Nephron progenitor cell (in vitro differentiated cells): ENCODE results near the gene ITGA4.

Experiments
- DNase-seq: peaks from one replicate; pipeline ENCODE4 v3.0.0; 2021
- H3K27ac Mint-ChIP-seq: 2 replicates; pipeline ENCODE4 v1.8.0; 2021; ENCODE audit warnings: mild to moderate bottlenecking, moderate library complexity, mixed read lengths
- H3K27me3 Mint-ChIP-seq: 2 replicates; pipeline ENCODE4 v1.8.0; 2021; ENCODE audit warnings: mild to moderate bottlenecking, low read depth, mixed read lengths; ENCODE audit not compliant: poor library complexity
- H3K36me3 Mint-ChIP-seq: 2 replicates; pipeline ENCODE4 v1.8.0; 2021; ENCODE audit warnings: low read depth, mixed read lengths
- H3K4me1 Mint-ChIP-seq: 2 replicates; pipeline ENCODE4 v1.8.0; 2021; ENCODE audit warnings: mixed read lengths
- H3K4me3 Mint-ChIP-seq: 2 replicates; pipeline ENCODE4 v1.8.0; 2021; ENCODE audit warnings: mild to moderate bottlenecking, moderate library complexity, mixed read lengths
- H3K9me3 Mint-ChIP-seq: 2 replicates; pipeline ENCODE4 v1.8.0; 2021; ENCODE audit warnings: mild to moderate bottlenecking, moderate library complexity, mixed read lengths
- CTCF ChIP-seq: fragments of 200-600 bp; sonication (generic); IDR thresholded peaks from 2 replicates; pipeline ENCODE4 v1.5.0; 2021; ENCODE audit warnings: antibody characterized with exemption

Gene ITGA4

GRCh38 chr2:181573140-181573736, 116.1 kb downstream of the ITGA4 start:
- H3K27ac Mint-ChIP-seq: no peak overlapping the region
- no peaks in the 10 kb centered on the region for H3K9me3 Mint-ChIP-seq
- H3K36me3 Mint-ChIP-seq: no peaks in the 10 kb centered on the region
- TF ChIP-seq CTCF: peak; percentile 51
- DNase-seq: no peak
- peaks cover 3% of the 10 kb centered on the region for H3K27me3 Mint-ChIP-seq
- no peak overlapping the region for H3K4me3 Mint-ChIP-seq
- H3K4me1 Mint-ChIP-seq: peaks cover 7% of the 10 kb centered on the region

GRCh38 chr2:181574321-181574720, 117.1 kb downstream of the ITGA4 start:
- H3K27me3 Mint-ChIP-seq: peaks cover 3% of the 10 kb centered on the region
- H3K4me3 Mint-ChIP-seq: no peak overlapping the region
- no peaks in the 10 kb centered on the region for H3K36me3 Mint-ChIP-seq
- no peak for TF ChIP-seq CTCF
- H3K9me3 Mint-ChIP-seq: no peaks in the 10 kb centered on the region
- H3K27ac Mint-ChIP-seq: no peak overlapping the region
- DNase-seq: no peak
- H3K4me1 Mint-ChIP-seq: peaks cover 7% of the 10 kb centered on the region

- no peak overlapping the region for H3K27ac Mint-ChIP-seq
- peaks cover 3% of the 10 kb centered on the region for H3K27me3 Mint-ChIP-seq
- H3K36me3 Mint-ChIP-seq: no peaks in the 10 kb centered on the region
- H3K4me1 Mint-ChIP-seq: peaks cover 7% of the 10 kb centered on the region
- H3K4me3 Mint-ChIP-seq: no peak overlapping the region
- H3K9me3 Mint-ChIP-seq: no peaks in the 10 kb centered on the region
- no peak for DNase-seq
- no peak for TF ChIP-seq CTCF
Observed at GRCh38 chr2:181575024-181575649, 118.0 kb downstream of the ITGA4 start.

GRCh38 chr2:181575650-181576025, 118.5 kb downstream of the ITGA4 start:
- Mint-ChIP-seq H3K4me3 (no peak overlapping the region), H3K36me3 (no peaks in the 10 kb centered on the region), H3K27me3 (peaks cover 2% of the 10 kb centered on the region), H3K9me3 (no peaks in the 10 kb centered on the region), H3K4me1 (peaks cover 7% of the 10 kb centered on the region), H3K27ac (no peak overlapping the region)
- no peak for DNase-seq
- TF ChIP-seq CTCF: no peak

GRCh38 chr2:181576431-181576830, 119.2 kb downstream of the ITGA4 start:
- DNase-seq: no peak
- Mint-ChIP-seq H3K4me1 (peaks cover 7% of the 10 kb centered on the region), H3K27ac (no peak overlapping the region), H3K4me3 (no peak overlapping the region), H3K27me3 (no peaks in the 10 kb centered on the region), H3K9me3 (no peaks in the 10 kb centered on the region), H3K36me3 (no peaks in the 10 kb centered on the region)
- TF ChIP-seq CTCF: no peak

GRCh38 chr2:181578829-181579228, 121.6 kb downstream of the ITGA4 start:
- Mint-ChIP-seq H3K27me3 (no peaks in the 10 kb centered on the region), H3K27ac (no peak overlapping the region), H3K4me3 (no peak overlapping the region), H3K9me3 (no peaks in the 10 kb centered on the region), H3K4me1 (peaks cover 7% of the 10 kb centered on the region), H3K36me3 (no peaks in the 10 kb centered on the region)
- no peak for DNase-seq
- TF ChIP-seq CTCF: no peak
